ENCODE data around the gene TXNDC11.

TXNDC11 gene

GRCh38 chr16:11636172-11636721 lies 106.4 kb downstream of the TXNDC11 start:
- peak; percentile 96 for DNase-seq (ENCODE audit: low read depth, low spot score)
- WGBS (ENCODE audit: insufficient coverage, insufficient read length), result no CpG with 5 or more reads among the region's 14 CpGs
- H3K27ac ChIP-seq (ENCODE audit: low read length), result no peak overlapping the region

DNA sequence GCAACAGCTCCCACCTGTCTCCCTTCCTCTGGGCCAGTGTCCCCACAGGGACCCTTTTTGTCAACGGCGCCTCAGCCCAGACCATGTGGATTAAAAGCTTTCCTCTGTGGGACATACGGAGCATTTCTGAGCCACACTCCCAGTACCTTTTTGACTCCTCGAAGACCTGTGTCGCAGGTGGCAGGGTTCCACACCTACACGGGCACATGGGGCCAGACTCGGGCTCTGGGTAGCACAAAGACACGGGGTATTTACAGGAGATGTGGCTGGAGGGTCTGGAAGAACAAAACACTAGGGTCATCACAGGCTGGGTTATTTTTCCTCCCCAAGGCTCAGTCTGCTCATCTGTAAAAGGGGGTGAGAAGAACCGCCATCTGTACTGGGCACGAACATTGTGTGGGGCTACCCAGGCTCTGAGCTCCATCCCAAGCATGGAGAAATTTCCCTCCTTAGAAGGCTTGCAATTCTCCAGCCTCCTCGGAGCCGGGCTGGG lies 106.9 kb downstream of the TXNDC11 start:
- H3K36me3 ChIP-seq (ENCODE audit: control insufficient read depth, insufficient read depth, low read length), result no peaks in the 10 kb centered on the region
- peaks cover 4% of the 10 kb centered on the region; the same call in 1 of the 2 replicates for H3K4me1 ChIP-seq (ENCODE audit: control insufficient read depth, insufficient read depth, low read length)
- WGBS (ENCODE audit: insufficient coverage, insufficient read length), result no CpG with 5 or more reads among the region's 12 CpGs
- no peak overlapping the region for H3K4me3 ChIP-seq (ENCODE audit: low read length)
- no peaks in the 10 kb centered on the region for H3K27me3 ChIP-seq (ENCODE audit: control insufficient read depth, insufficient read depth, low read length)
- no peak overlapping the region for H3K27ac ChIP-seq (ENCODE audit: low read length)
- no peak for DNase-seq (ENCODE audit: low read depth, low spot score)
- no peaks in the 10 kb centered on the region for H3K9me3 ChIP-seq (ENCODE audit: control insufficient read depth, insufficient read depth, low read length)

More at GRCh38 chr16:11636172-11636721, 106.4 kb downstream of the TXNDC11 start:
- H3K27me3 ChIP-seq (ENCODE audit: control insufficient read depth, insufficient read depth, low read length), result no peaks in the 10 kb centered on the region
- no peaks in the 10 kb centered on the region for H3K9me3 ChIP-seq (ENCODE audit: control insufficient read depth, insufficient read depth, low read length)
- H3K4me3 ChIP-seq (ENCODE audit: low read length), result no peak overlapping the region
- peaks cover 5% of the 10 kb centered on the region; the same call in 1 of the 2 replicates for H3K4me1 ChIP-seq (ENCODE audit: control insufficient read depth, insufficient read depth, low read length)
- H3K36me3 ChIP-seq (ENCODE audit: control insufficient read depth, insufficient read depth, low read length), result no peaks in the 10 kb centered on the region

GRCh38 chr16:11635113-11635652 lies 107.5 kb downstream of the TXNDC11 start:
- Histone ChIP-seq H3K36me3 (ENCODE audit: control insufficient read depth, insufficient read depth, low read length) (no peaks in the 10 kb centered on the region), H3K4me1 (ENCODE audit: control insufficient read depth, insufficient read depth, low read length) (0 out of 2 replicates have a peak, but pooled peaks cover 2% of the 10 kb centered on the region), H3K27ac (ENCODE audit: low read length) (no peak overlapping the region), H3K27me3 (ENCODE audit: control insufficient read depth, insufficient read depth, low read length) (no peaks in the 10 kb centered on the region), H3K4me3 (ENCODE audit: low read length) (no peak overlapping the region), H3K9me3 (ENCODE audit: control insufficient read depth, insufficient read depth, low read length) (no peaks in the 10 kb centered on the region)
- no peak for DNase-seq (ENCODE audit: low read depth, low spot score)
- WGBS (ENCODE audit: insufficient coverage, insufficient read length), result no CpG with 5 or more reads among the region's 10 CpGs

DNA sequence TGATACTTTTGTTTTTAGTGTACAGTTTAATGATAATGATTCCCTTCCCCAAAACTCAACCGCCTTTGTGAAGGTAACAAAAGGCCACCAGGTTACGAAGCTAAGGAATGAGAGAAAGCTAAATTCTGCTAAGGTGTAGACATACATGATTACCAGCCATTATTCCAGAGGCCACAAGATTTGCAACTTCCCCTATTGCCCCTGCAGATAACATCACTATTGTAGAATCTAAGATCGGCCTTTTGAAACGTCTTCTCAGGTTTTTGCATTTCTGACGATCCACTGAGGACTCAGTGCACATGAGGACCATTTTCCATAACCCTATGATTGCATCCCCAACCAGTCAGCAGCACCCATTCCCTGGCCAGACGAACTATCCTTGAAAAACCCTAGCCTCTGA lies 108.3 kb downstream of the TXNDC11 start:
- DNase-seq (ENCODE audit: low read depth, low spot score), result no peak
- H3K27me3 ChIP-seq (ENCODE audit: control insufficient read depth, insufficient read depth, low read length), result no peaks in the 10 kb centered on the region
- H3K36me3 ChIP-seq (ENCODE audit: control insufficient read depth, insufficient read depth, low read length), result no peaks in the 10 kb centered on the region
- WGBS (ENCODE audit: insufficient coverage, insufficient read length), result no CpG with 5 or more reads among the region's 6 CpGs
- H3K4me3 ChIP-seq (ENCODE audit: low read length), result no peak overlapping the region
- no peaks in the 10 kb centered on the region for H3K9me3 ChIP-seq (ENCODE audit: control insufficient read depth, insufficient read depth, low read length)
- H3K4me1 ChIP-seq (ENCODE audit: control insufficient read depth, insufficient read depth, low read length), result 0 out of 2 replicates have a peak, but pooled peaks cover 2% of the 10 kb centered on the region
- no peak overlapping the region for H3K27ac ChIP-seq (ENCODE audit: low read length)

DNA sequence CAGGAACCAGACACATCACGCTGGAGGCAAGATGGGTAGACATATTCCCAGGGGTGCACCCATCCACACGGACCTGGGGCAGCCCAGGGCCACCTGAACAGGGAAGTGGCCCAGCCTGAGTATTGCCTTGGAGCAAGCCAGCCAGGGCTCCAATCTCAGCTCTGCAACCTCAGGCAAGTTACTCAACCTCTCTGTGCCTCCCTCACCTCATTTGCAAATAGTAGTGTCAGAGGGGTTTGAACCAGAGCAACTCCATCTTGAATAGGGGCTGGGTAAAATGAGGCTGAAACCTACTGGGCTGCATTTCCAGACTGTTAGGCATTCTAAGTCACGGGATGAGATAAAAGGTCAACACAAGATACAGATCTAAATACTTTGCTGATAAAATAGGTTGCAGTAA lies 109.5 kb downstream of the TXNDC11 start:
- Histone ChIP-seq H3K4me1 (ENCODE audit: control insufficient read depth, insufficient read depth, low read length) (0 out of 2 replicates have a peak, but pooled peaks cover 2% of the 10 kb centered on the region), H3K36me3 (ENCODE audit: control insufficient read depth, insufficient read depth, low read length) (no peaks in the 10 kb centered on the region), H3K4me3 (ENCODE audit: low read length) (no peak overlapping the region), H3K27me3 (ENCODE audit: control insufficient read depth, insufficient read depth, low read length) (no peaks in the 10 kb centered on the region), H3K9me3 (ENCODE audit: control insufficient read depth, insufficient read depth, low read length) (no peaks in the 10 kb centered on the region), H3K27ac (ENCODE audit: low read length) (no peak overlapping the region)
- WGBS (ENCODE audit: insufficient coverage, insufficient read length), result no CpG with 5 or more reads among the region's 3 CpGs
- no peak for DNase-seq (ENCODE audit: low read depth, low spot score)

- no peak for DNase-seq (ENCODE audit: low read depth, low spot score)
- no peaks in the 10 kb centered on the region for H3K9me3 ChIP-seq (ENCODE audit: control insufficient read depth, insufficient read depth, low read length)
- WGBS (ENCODE audit: insufficient coverage, insufficient read length), result no CpG with 5 or more reads among the region's 15 CpGs
- H3K36me3 ChIP-seq (ENCODE audit: control insufficient read depth, insufficient read depth, low read length), result no peaks in the 10 kb centered on the region
- H3K4me3 ChIP-seq (ENCODE audit: low read length), result no peak overlapping the region
- H3K27me3 ChIP-seq (ENCODE audit: control insufficient read depth, insufficient read depth, low read length), result no peaks in the 10 kb centered on the region
- no peak overlapping the region for H3K27ac ChIP-seq (ENCODE audit: low read length)
- 0 out of 2 replicates have a peak, but pooled peaks cover 2% of the 10 kb centered on the region for H3K4me1 ChIP-seq (ENCODE audit: control insufficient read depth, insufficient read depth, low read length)
Measured at GRCh38 chr16:11632455-11632939, 110.2 kb downstream of the TXNDC11 start.

DNA sequence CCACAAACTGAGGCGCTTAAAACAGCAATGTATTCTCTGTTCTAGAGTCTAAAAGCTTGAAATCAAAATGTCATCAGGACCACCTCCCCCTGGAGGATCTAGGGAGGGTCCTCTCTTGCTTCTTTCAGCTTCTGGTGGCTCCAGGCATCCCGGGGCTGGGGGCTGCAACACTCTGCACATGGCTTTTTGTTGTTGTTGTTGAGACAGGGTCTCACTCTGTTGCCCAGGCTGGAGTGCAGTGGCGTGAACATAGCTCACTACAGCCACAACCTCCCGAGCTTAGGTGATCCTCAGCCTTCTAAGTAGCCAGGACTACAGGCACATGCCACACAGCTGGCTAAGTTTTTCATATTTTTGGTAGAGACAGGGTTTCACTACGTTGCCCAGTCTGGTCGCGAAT lies 111.4 kb downstream of the TXNDC11 start:
- Histone ChIP-seq H3K4me3 (ENCODE audit: low read length) (no peak overlapping the region), H3K36me3 (ENCODE audit: control insufficient read depth, insufficient read depth, low read length) (no peaks in the 10 kb centered on the region), H3K9me3 (ENCODE audit: control insufficient read depth, insufficient read depth, low read length) (no peaks in the 10 kb centered on the region), H3K27me3 (ENCODE audit: control insufficient read depth, insufficient read depth, low read length) (no peaks in the 10 kb centered on the region), H3K4me1 (ENCODE audit: control insufficient read depth, insufficient read depth, low read length) (0 out of 2 replicates have a peak, but pooled peaks cover 2% of the 10 kb centered on the region), H3K27ac (ENCODE audit: low read length) (no peak overlapping the region)
- no CpG with 5 or more reads among the region's 7 CpGs for WGBS (ENCODE audit: insufficient coverage, insufficient read length)
- no peak for DNase-seq (ENCODE audit: low read depth, low spot score)

DNA sequence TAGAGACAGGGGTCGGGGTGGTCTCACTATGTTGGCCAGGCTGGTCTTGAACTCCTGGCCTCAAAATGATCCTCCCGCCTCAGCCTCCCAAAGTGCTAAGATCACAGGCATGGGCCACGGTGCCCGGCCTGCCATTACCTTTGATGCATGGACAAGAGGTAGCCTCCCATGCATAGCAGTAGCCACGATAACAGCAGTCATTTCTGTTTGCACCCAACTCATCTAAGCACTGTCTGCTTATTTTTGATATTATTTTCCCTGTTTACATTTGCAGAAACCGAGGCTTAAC lies 111.9 kb downstream of the TXNDC11 start:
- DNase-seq (ENCODE audit: low read depth, low spot score), result no peak
- Histone ChIP-seq H3K27ac (ENCODE audit: low read length) (no peak overlapping the region), H3K36me3 (ENCODE audit: control insufficient read depth, insufficient read depth, low read length) (no peaks in the 10 kb centered on the region), H3K27me3 (ENCODE audit: control insufficient read depth, insufficient read depth, low read length) (no peaks in the 10 kb centered on the region), H3K4me1 (ENCODE audit: control insufficient read depth, insufficient read depth, low read length) (0 out of 2 replicates have a peak, but pooled peaks cover 2% of the 10 kb centered on the region), H3K9me3 (ENCODE audit: control insufficient read depth, insufficient read depth, low read length) (no peaks in the 10 kb centered on the region), H3K4me3 (ENCODE audit: low read length) (no peak overlapping the region)
- no CpG with 5 or more reads among the region's 6 CpGs for WGBS (ENCODE audit: insufficient coverage, insufficient read length)

- no peak for DNase-seq (ENCODE audit: low read depth, low spot score)
- Histone ChIP-seq H3K27ac (ENCODE audit: low read length) (no peak overlapping the region), H3K27me3 (ENCODE audit: control insufficient read depth, insufficient read depth, low read length) (no peaks in the 10 kb centered on the region), H3K4me3 (ENCODE audit: low read length) (no peak overlapping the region), H3K9me3 (ENCODE audit: control insufficient read depth, insufficient read depth, low read length) (no peaks in the 10 kb centered on the region), H3K36me3 (ENCODE audit: control insufficient read depth, insufficient read depth, low read length) (no peaks in the 10 kb centered on the region), H3K4me1 (ENCODE audit: control insufficient read depth, insufficient read depth, low read length) (0 out of 2 replicates have a peak, but pooled peaks cover 1% of the 10 kb centered on the region)
- no CpG with 5 or more reads among the region's 12 CpGs for WGBS (ENCODE audit: insufficient coverage, insufficient read length)
Measured at GRCh38 chr16:11630046-11630767, 112.5 kb downstream of the TXNDC11 start.

All from iPS DF 6.9 (cell line).